Liver (tissue), 9 donors: Measurements from ENCODE around the gene ABCC8. TPM values are rescaled to one million over a fixed set of nuclear protein-coding genes. Genes with fewer than 3 reads are reported as not detected.

ENCODE experiments used
- DNase-seq: peaks from one replicate; pipeline ENCODE4 v3.0.0-alpha.2; 2017; ENCODE audit warnings: low spot score
- H3K27ac ChIP-seq, 2 donors: one replicate each; pipeline ENCODE4 v1.7.0; 2013; ENCODE audit warnings: inconsistent platforms in 2 of 2, low read length in 2 of 2, control low read depth in 1 of 2, low read depth in 1 of 2, mild to moderate bottlenecking in 1 of 2
- H3K27me3 ChIP-seq, 4 donors: one replicate each; pipeline versions ENCODE4 v1.6.1 to v1.7.0; 2013; ENCODE audit warnings: low read length in 3 of 4, inconsistent platforms in 1 of 4, mild to moderate bottlenecking in 1 of 4, moderate library complexity in 1 of 4; ENCODE audit not compliant: control insufficient read depth in 4 of 4, insufficient read depth in 4 of 4
- H3K36me3 ChIP-seq, 4 donors: one replicate each; pipeline versions ENCODE4 v1.6.1 to v1.7.0; 2013; ENCODE audit warnings: low read length in 3 of 4, mild to moderate bottlenecking in 3 of 4, low read depth in 1 of 4, moderate library complexity in 1 of 4; ENCODE audit not compliant: control insufficient read depth in 4 of 4, insufficient read depth in 3 of 4
- H3K4me1 ChIP-seq, 4 donors: one replicate each; pipeline versions ENCODE4 v1.6.1 to v1.7.0; 2013; ENCODE audit warnings: low read length in 3 of 4, mild to moderate bottlenecking in 3 of 4, moderate library complexity in 1 of 4; ENCODE audit not compliant: control insufficient read depth in 4 of 4, insufficient read depth in 4 of 4
- H3K4me3 ChIP-seq, 3 donors: one replicate each; pipeline versions ENCODE4 v1.6.1 to v1.7.0; 2013; ENCODE audit warnings: low read length in 3 of 3, control low read depth in 1 of 3, low read depth in 1 of 3, mild to moderate bottlenecking in 1 of 3
- H3K9ac ChIP-seq, 2 donors: one replicate each; pipeline ENCODE4 v1.7.0; 2013; ENCODE audit warnings: low read length in 2 of 2, mild to moderate bottlenecking in 2 of 2, moderate library complexity in 2 of 2, control low read depth in 1 of 2, low read depth in 1 of 2
- H3K9me3 ChIP-seq, 4 donors: one replicate each; pipeline versions ENCODE4 v1.6.1 to v1.7.0; 2013; ENCODE audit warnings: low read length in 3 of 4; ENCODE audit not compliant: control insufficient read depth in 4 of 4
- EGR1 ChIP-seq, 2 donors: IDR thresholded peaks; 2 replicates each; pipeline ENCODE4 v1.6.1; 2016 to 2018; ENCODE audit warnings: antibody characterized with exemption in 2 of 2, low read depth in 2 of 2
- FOXA1 ChIP-seq: IDR thresholded peaks from 2 replicates; pipeline ENCODE4 v1.6.1; 2016; ENCODE audit warnings: antibody characterized with exemption
- FOXA2 ChIP-seq: IDR thresholded peaks from 2 replicates; pipeline ENCODE4 v1.6.1; 2016; ENCODE audit warnings: antibody characterized with exemption
- GABPA ChIP-seq, 2 donors: IDR thresholded peaks in 1 of 2; conservative IDR thresholded peaks in 1 of 2; 2 replicates each; pipeline ENCODE4 v1.6.1; 2016; ENCODE audit warnings: antibody characterized with exemption in 2 of 2, mild to moderate bottlenecking in 1 of 2, moderate library complexity in 1 of 2
- HNF4A ChIP-seq, 2 donors: conservative IDR thresholded peaks; 2 replicates each; pipeline ENCODE4 v1.6.1; 2016; ENCODE audit warnings: antibody characterized with exemption in 2 of 2, mild to moderate bottlenecking in 2 of 2
- HNF4G ChIP-seq: IDR thresholded peaks from 2 replicates; pipeline ENCODE4 v1.6.1; 2016; ENCODE audit warnings: antibody characterized with exemption
- JUND ChIP-seq, 2 donors: IDR thresholded peaks; 2 replicates each; pipeline ENCODE4 v1.6.1; 2016; ENCODE audit warnings: antibody characterized with exemption in 2 of 2
- MAX ChIP-seq: IDR thresholded peaks from 2 replicates; pipeline ENCODE4 v1.6.1; 2016; ENCODE audit warnings: antibody characterized with exemption
- NR2F2 ChIP-seq: IDR thresholded peaks from 2 replicates; pipeline ENCODE4 v1.6.1; 2016; ENCODE audit warnings: antibody characterized with exemption
- RAD21 ChIP-seq, 2 donors: IDR thresholded peaks; 2 replicates each; pipeline ENCODE4 v1.6.1; 2016; ENCODE audit warnings: antibody characterized with exemption in 2 of 2, mild to moderate bottlenecking in 2 of 2
- RXRA ChIP-seq, 2 donors: IDR thresholded peaks; 2 replicates each; pipeline ENCODE4 v1.6.1; 2017 to 2018; ENCODE audit warnings: antibody characterized with exemption in 2 of 2, mild to moderate bottlenecking in 1 of 2
- SP1 ChIP-seq: IDR thresholded peaks from 2 replicates; pipeline ENCODE4 v1.6.1; 2018; ENCODE audit warnings: antibody characterized with exemption, mild to moderate bottlenecking
- TAF1 ChIP-seq: conservative IDR thresholded peaks from 2 replicates; pipeline ENCODE4 v1.6.1; 2016; ENCODE audit warnings: antibody characterized with exemption, mild to moderate bottlenecking
- YY1 ChIP-seq: IDR thresholded peaks from 2 replicates; pipeline ENCODE4 v1.6.1; 2016; ENCODE audit warnings: antibody characterized with exemption, mild to moderate bottlenecking
- ZBTB33 ChIP-seq: IDR thresholded peaks from 2 replicates; pipeline ENCODE4 v1.6.1; 2016; ENCODE audit warnings: antibody characterized with exemption
- WGBS: extraction: QIAGEN DNeasy Blood & Tissue Kit; methylation state at CpG from one replicate; pipeline ENCODE4 v1.1.7; 2013; 5-methylcytosine and 5-hydroxymethylcytosine counted together
- polyA plus RNA-seq, 2 donors: library from polyadenylated mRNA; stranded (reverse) in 1 of 2; unstranded in 1 of 2; fragments of 200-250 nt in 1 of 2; fragments of >200 nt in 1 of 2; fragmentation: Nextera tagmentation in 1 of 2; extraction: Ambion mirVana in 1 of 2; gene quantifications; one replicate each; pipeline versions ENCODE4 v1.2.1 to v1.2.3, GENCODE V29; 2013 to 2015
- total RNA-seq, 2 donors: library from RNA; depleted of rRNA; stranded (reverse); fragments of >200 nt; gene quantifications; one replicate each; pipeline ENCODE4 v1.2.3, GENCODE V29; 2014
- TF ChIP-seq, protein P1 (sequence below): IDR thresholded peaks from 2 replicates; pipeline ENCODE4 v1.6.1; 2016; ENCODE audit warnings: antibody characterized with exemption, mild to moderate bottlenecking
- TF ChIP-seq, protein P2 (sequence below): fragments of 150-350 bp; IDR thresholded peaks from 2 replicates; pipeline ENCODE4 v1.5.1; 2017; ENCODE audit warnings: improper control_type of control experiment, low read depth, low read length; ENCODE audit not compliant: missing input control
- TF ChIP-seq, protein P3 (sequence below): IDR thresholded peaks from 2 replicates; pipeline ENCODE4 v1.6.1; 2016; ENCODE audit warnings: antibody characterized with exemption
- donor health status: healthy.
- donor health status: healthy.
- donor health status: healthy.
- donor health status: healthy.
- donor health status: healthy.

Gene ABCC8
- total and polyA plus RNA-seq, 4 donors = 0.16 to 0.25 TPM; not detected in 2

DNA sequence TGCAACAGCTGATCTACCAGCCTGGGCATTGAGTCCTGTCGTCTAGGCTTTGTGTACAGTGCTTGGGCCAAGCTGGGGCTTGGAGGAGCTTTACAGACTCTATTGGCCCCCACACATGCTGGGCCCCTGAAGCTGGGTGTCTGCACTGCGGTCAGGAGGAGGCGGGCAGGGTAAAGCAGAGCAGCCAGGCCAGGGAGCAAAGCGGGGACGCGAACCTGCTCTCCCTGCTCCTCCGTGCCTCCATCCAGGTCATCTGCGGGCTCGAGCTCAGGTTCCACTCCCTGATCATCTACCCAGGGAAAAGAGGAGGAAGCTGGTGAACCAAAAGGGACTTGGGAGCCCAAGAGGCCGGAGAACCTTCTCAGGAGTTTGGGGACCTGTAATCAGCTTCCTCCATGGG lies 40.5 kb upstream of the ABCC8 start:
- Histone ChIP-seq H3K4me3 (no peak overlapping the region), H3K9ac (no peak overlapping the region), H3K4me1 (no peaks in the 10 kb centered on the region), H3K36me3 (no peaks in the 10 kb centered on the region), H3K27me3 (no peaks in the 10 kb centered on the region), H3K9me3 (no peaks in the 10 kb centered on the region), H3K27ac (no peak overlapping the region)
- WGBS = 88% methylated on average over 10 of the region's 10 CpGs
- TF ChIP-seq FOXA1 = no peak
- DNase-seq = no peak

GRCh38 chr11:17516551-17517150 lies 40.0 kb upstream of the ABCC8 start:
- 89% methylated on average over 7 of the region's 7 CpGs for WGBS
- Histone ChIP-seq H3K27me3 (no peaks in the 10 kb centered on the region), H3K27ac (no peak overlapping the region), H3K4me1 (no peaks in the 10 kb centered on the region), H3K9ac (no peak overlapping the region), H3K36me3 (no peaks in the 10 kb centered on the region), H3K4me3 (no peak overlapping the region), H3K9me3 (no peaks in the 10 kb centered on the region)
- TF ChIP-seq SP1 = no peak
- TF ChIP-seq RXRA (IDR thresholded peaks at IDR 0.05) = no peak
- TF ChIP-seq, protein P1, sequence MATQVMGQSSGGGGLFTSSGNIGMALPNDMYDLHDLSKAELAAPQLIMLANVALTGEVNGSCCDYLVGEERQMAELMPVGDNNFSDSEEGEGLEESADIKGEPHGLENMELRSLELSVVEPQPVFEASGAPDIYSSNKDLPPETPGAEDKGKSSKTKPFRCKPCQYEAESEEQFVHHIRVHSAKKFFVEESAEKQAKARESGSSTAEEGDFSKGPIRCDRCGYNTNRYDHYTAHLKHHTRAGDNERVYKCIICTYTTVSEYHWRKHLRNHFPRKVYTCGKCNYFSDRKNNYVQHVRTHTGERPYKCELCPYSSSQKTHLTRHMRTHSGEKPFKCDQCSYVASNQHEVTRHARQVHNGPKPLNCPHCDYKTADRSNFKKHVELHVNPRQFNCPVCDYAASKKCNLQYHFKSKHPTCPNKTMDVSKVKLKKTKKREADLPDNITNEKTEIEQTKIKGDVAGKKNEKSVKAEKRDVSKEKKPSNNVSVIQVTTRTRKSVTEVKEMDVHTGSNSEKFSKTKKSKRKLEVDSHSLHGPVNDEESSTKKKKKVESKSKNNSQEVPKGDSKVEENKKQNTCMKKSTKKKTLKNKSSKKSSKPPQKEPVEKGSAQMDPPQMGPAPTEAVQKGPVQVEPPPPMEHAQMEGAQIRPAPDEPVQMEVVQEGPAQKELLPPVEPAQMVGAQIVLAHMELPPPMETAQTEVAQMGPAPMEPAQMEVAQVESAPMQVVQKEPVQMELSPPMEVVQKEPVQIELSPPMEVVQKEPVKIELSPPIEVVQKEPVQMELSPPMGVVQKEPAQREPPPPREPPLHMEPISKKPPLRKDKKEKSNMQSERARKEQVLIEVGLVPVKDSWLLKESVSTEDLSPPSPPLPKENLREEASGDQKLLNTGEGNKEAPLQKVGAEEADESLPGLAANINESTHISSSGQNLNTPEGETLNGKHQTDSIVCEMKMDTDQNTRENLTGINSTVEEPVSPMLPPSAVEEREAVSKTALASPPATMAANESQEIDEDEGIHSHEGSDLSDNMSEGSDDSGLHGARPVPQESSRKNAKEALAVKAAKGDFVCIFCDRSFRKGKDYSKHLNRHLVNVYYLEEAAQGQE = no peak
- TF ChIP-seq FOXA2 = no peak
- TF ChIP-seq NR2F2 = no peak
- TF ChIP-seq EGR1 (IDR thresholded peaks at IDR 0.05; ENCODE audit: low read depth in 2 of 2) = no peak
- no peak for TF ChIP-seq FOXA1
- TF ChIP-seq HNF4A (conservative IDR thresholded peaks at IDR 0.05) = no peak
- no peak for TF ChIP-seq ZBTB33
- no peak for TF ChIP-seq YY1
- TF ChIP-seq, protein P2, sequence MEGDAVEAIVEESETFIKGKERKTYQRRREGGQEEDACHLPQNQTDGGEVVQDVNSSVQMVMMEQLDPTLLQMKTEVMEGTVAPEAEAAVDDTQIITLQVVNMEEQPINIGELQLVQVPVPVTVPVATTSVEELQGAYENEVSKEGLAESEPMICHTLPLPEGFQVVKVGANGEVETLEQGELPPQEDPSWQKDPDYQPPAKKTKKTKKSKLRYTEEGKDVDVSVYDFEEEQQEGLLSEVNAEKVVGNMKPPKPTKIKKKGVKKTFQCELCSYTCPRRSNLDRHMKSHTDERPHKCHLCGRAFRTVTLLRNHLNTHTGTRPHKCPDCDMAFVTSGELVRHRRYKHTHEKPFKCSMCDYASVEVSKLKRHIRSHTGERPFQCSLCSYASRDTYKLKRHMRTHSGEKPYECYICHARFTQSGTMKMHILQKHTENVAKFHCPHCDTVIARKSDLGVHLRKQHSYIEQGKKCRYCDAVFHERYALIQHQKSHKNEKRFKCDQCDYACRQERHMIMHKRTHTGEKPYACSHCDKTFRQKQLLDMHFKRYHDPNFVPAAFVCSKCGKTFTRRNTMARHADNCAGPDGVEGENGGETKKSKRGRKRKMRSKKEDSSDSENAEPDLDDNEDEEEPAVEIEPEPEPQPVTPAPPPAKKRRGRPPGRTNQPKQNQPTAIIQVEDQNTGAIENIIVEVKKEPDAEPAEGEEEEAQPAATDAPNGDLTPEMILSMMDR = no peak
- no peak for TF ChIP-seq GABPA (IDR thresholded peaks at IDR 0.05 in 1 of 2, conservative IDR thresholded peaks at IDR 0.05 in 1 of 2)
- no peak for TF ChIP-seq HNF4G
- no peak for TF ChIP-seq RAD21 (IDR thresholded peaks at IDR 0.05)
- TF ChIP-seq, protein P3, sequence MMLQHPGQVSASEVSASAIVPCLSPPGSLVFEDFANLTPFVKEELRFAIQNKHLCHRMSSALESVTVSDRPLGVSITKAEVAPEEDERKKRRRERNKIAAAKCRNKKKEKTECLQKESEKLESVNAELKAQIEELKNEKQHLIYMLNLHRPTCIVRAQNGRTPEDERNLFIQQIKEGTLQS = no peak
- no peak for TF ChIP-seq TAF1
- TF ChIP-seq MAX = no peak
- TF ChIP-seq JUND (IDR thresholded peaks at IDR 0.05) = no peak
- no peak for DNase-seq
